Measurements from ENCODE around the gene ACAN.

Gene ACAN

GRCh38 chr15:88878720-88879184, 75.5 kb downstream of the ACAN start:
- DNase-seq (ENCODE audit: low spot score), result peak; percentile 74

DNA sequence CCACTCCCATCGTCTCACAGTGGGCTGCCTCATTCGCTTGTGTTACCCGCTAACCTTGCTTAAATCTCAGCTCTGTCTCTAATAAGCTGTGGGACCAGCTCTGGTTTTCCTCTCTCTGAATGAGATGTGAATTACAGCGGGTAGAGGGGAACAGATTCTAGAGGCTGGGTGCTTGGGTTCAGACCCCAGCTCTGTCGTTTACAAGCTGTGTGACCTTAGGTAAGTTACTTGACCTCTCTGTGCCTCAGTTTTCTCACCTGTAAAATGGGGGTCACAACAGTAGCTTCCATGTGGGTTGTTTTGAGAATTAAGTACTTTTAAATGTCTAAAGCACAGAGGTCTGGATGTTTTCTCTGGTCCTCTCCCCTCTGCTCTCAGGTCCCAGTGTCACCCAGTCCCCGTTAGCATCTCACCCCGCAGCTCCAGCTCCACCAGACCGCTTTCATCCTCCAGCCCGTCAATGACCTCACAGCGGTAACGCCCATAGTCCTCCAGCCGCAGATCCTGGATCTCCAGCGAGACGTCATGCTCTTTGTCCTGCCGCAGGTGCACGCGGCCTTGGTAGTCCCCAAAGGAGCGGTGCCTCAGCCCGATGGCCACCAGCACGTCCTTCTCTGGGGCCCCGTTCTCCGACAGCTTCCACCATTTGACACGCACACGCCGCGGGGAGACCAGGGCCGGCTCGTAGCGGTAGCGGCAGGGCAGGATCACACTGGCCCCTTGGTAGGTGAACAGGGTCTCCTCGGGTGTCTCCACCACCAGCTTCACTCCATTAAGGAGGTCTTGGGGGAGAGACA, 77.9 kb downstream of the ACAN start:
- no peak for DNase-seq (ENCODE audit: low spot score)

GRCh38 chr15:88881775-88882174, 78.5 kb downstream of the ACAN start:
- DNase-seq (ENCODE audit: low spot score), result peak; percentile 28

DNA sequence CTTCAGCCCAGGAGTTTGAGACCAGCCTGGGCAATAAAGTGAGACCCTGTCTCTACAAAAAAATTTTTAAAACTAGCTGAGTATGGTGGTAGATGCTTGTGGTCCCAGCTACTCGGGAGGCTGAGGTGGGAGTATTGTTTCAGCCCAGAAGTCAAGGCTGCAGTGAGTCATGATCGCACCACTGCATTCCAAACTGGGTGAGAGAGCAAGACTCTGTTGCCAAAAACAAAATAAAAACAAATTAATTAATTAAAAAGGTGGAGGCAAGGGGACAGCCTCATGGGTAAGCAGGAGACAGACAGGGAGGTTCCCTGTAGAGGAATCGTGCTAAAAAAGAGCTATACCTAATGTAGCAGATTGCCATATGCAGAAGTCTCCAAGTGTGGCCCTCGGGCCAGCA, 79.5 kb downstream of the ACAN start:
- DNase-seq (ENCODE audit: low spot score), result no peak

DNA sequence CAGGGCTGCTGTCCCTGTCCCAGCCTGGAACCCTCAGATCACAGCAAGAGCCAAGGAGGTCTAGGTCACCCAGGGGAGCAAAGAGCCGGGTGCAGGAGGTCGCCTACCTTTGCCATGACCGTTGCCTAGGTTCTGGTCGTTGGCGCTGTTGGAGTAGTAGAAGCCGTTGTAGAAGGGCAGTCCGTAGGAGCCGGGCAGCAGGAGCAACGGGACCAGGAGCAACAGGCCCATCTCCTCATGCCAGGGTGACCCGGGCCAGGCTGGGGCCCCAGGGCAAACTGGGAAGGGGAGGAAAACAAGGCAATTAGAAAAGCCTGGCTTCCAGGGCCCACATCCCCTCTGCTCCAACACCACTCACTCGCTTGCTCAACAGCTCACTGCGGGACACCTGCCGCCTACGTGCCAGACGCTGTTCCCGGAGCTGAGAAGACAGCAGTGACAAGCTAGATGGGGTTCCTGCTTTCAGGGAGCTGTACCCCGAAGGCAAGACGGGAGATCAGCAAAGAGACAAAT, 83.9 kb downstream of the ACAN start:
- no peak for DNase-seq (ENCODE audit: low spot score)

DNA sequence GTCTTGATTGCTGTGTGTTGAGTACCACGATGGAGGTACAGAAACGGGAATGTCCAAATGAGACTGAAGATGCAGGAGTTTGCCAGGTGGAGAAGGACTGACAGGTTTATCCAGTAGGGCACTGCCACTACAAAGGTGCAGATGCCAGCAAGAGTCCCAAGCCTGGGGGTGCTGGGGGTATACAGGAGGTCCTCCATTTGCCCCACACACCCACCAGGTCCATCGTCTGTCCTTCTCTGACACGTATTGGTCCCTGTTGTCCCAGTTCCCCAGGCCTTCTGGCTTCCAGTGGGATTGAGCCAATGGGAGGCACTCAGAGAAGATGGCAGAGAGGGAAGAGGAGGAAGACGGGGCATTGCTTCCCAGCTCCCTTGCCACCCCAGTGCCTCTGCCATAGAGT, 85.5 kb downstream of the ACAN start:
- no peak for DNase-seq (ENCODE audit: low spot score)

DNA sequence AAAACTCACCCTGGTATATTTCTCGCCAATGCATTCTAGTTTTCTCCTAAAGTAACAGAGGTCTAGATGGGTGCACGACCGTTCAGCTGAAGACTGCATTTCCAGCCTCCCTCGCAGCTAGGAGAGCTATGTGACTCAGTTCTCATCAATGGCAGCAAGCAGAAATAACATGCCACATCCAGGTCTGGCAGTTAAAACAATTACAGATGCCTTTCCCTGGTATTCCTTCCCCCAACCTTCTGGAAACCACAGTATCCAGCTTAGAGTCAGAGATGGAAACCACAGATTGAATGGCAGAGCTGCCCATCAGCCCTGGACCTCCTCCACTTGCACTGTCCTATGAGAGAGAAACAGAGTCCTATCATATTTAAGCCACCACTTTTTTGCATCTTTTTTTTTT, 87.3 kb downstream of the ACAN start:
- peak; percentile 32 for DNase-seq (ENCODE audit: low spot score)

DNA sequence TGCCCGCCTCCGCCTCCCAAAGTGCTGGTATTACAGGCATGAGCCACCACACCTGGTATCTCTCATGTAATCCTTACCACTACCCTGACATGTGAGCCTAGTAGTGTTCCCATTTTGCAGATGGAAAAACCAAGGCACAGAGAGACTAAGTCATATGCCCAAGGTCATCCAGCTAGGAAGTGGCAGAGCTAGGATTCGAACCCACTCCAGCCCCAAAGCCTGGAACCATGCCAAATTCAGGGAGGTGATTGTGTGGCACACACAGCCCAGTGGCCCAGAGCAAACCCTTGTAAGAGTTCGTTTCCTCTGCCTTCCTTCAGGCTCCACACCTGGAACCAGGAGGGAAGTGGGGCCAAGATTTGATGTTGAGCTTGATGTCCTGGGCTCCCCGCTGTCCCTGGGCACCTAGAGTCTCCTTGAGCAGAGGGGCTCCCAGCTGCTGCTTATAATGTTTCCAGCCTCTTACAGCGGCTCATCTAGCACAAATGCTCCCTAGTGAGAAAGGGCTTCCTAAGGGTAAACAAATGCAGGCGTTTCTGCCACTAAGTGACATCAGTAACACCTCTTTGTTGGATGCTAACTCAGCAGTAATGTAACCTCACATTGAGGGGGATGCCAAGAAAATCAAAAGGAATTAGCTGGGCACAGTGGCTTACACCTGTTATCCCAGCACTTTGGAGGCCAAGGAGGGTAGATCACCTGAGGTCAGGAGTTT, 88.5 kb downstream of the ACAN start:
- no peak for DNase-seq (ENCODE audit: low spot score)

GRCh38 chr15:88894348-88894818, 91.1 kb downstream of the ACAN start:
- no peak for DNase-seq (ENCODE audit: low spot score)

- DNase-seq (ENCODE audit: low spot score), result peak; percentile 62
These were observed 91.9 kb downstream of the ACAN start, which contains the start of gene HAPLN3 for GRCh38 chr15:88894819-88895767. TSS of gene HAPLN3 (minus strand) at chr15:88895544. CDS start at chr15:88887298, 8,246 bp downstream.

DNA sequence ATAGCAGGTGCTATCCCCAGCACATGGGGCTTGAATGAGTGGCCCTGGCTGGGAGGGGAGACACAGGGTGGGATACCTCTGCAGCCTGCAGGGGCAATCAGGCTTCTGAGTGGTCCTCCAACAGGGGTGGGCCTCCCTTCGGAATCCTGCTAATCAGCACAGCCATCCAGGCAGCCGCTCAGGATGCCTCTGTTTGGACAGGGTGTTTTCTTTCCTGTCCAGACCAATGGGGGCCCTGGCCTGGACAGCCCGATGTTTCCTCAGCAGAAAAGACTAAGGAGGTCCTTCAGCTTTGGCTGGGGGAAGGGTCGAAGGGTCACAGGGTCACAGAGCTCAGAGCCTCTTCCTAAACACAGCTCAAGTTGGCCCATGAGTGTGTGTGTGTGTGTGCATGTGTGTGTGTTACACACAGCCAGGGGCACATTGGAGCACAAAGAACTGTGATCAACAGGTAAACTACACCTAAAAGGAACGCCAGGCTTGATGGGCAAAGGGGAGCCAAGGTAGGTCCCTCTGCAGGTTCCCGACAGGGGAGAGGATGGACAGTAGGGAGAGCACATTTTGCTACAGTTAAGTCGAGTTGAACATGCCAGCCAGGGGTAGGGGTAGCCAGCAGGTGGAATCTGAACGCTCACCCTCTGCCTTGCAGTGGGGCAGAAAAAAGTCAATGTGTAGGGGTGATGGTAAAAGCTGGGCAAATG, 93.2 kb downstream of the ACAN start:
- DNase-seq (ENCODE audit: low spot score), result no peak

DNA sequence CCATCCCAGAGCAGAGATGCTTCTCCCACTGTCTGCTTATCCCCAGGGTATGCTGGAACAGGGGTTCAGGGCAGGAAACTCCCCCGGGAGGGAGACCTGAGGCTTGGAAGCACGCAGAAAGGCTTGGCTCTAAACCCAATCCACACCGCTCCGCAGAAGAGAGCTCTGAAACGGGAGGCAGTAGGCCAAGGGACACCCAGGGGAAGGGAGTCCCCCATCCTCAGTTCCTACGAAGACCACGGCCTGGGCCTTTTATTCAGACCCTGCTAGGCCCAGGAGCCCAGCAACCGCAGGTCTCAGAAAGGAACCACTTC, 93.9 kb downstream of the ACAN start:
- no peak for DNase-seq (ENCODE audit: low spot score)

DNA sequence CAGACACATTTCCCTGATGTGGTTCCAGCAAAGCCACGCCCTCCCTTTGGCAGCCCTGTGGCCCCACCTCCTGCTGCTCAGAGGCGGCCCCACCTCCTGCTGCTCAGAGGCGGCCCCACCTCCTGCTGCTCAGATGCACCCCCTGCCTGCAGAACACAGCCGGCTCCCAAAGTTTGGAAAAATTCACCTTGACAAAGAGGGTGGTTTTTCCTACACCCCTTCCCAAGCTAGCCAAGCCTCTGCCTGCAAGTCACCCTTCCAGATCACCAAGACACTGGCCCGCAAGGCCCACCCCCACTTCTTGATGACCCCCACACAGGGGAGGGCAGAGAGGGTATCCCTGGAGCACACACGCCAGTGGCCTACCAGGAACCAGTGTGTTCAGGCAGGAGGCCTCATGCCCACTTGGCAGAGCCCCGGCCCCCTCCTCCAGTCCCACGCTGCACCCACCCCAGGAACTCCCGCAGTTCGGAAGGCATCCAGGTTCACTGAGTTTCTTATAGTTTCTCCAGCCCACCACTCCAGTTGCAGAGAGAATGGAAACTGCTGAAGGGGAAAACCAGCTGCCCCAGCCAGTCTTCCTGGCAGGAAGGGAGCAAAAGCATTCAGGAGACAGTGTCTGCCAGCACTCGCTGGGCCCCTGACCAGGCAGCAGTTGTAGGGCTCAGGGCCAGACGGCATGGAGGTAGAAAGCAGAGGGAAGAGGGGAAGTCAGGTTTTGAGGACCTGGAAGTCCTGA, 94.4 kb downstream of the ACAN start:
- DNase-seq (ENCODE audit: low spot score), result peak; percentile 84

- DNase-seq (ENCODE audit: low spot score), result no peak
These were observed 95.5 kb downstream of the ACAN start for GRCh38 chr15:88898736-88899135.

DNA sequence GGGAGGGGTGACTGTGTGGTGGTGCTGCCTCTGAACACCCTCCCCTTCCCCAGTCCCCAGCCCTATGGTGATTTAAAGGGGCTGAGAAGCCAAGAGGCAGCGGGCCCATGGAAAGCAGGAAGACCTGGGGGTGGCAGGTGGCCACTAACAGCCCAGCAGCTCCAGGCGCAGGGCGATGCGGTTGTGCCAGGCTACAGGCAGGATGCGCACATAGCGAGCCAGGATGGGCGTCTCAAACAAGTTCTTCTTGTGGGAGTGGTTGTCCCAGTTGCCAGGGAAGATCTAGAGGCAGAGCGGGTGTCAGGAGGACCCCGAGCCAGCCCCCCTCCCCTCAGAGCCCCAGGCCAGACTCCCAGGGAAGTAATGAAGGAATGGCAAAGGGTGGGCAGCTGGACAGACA, 96.0 kb downstream of the ACAN start:
- no peak for DNase-seq (ENCODE audit: low spot score)

DNA sequence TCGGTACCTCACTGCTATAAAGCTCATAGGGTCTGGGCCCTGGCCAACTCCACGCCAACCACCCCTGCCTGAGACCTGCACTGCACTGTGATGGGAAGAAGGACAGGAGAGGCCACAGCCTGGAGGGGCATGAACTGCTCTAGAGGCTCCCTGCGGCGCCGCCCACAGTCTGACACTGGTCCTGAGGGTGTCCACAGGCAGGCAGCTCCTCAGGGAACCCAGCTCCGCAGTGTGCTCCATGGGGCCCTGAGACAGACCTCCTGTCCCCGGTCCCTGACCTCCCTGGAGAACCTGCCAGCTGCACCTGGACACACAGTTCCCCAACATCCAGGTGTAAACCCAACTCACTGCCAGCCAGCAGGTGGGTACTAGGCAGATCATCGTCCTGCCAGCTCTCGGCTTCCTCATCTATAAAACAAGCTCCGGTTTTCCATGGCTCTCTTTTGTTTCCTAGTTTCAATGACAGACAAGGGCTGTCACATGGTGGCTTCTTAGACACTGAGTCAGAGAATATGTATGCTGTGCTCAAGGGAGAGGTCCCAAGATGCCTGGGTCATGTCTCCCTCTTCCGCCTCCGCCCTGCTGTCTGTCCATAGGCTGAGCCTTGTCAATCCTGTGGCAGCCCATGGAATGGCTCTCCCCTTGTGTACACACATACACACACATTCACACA, 97.2 kb downstream of the ACAN start:
- DNase-seq (ENCODE audit: low spot score), result peak; percentile 57

GRCh38 chr15:88900982-88901418, 97.8 kb downstream of the ACAN start:
- no peak for DNase-seq (ENCODE audit: low spot score)

GRCh38 chr15:88901508-88902220, 98.4 kb downstream of the ACAN start:
- no peak for DNase-seq (ENCODE audit: low spot score)

- DNase-seq (ENCODE audit: low spot score), result no peak
These were observed 99.1 kb downstream of the ACAN start for GRCh38 chr15:88902221-88902835.
